Fibroblast of villous mesenchyme (primary cell): ENCODE data around the gene MEF2D. TPM values are rescaled to one million over a fixed set of nuclear protein-coding genes. Genes with fewer than 3 reads are reported as not detected.

Experiments
- DNase-seq: peaks from one replicate; pipeline ENCODE4 v3.0.0-alpha.2; 2010; ENCODE audit warnings: low read depth
- H3K4me3 ChIP-seq: 2 replicates; pipeline ENCODE4 v1.5.1; 2011; ENCODE audit warnings: low read depth, mild to moderate bottlenecking, low read length
- total RNA-seq: library from RNA; depleted of rRNA; stranded (reverse); fragments of >200 nt; gene quantifications from 2 replicates; pipeline ENCODE4 v1.2.3, GENCODE V29; 2012
- TF ChIP-seq, protein P1 (sequence below): IDR thresholded peaks from 2 replicates; pipeline ENCODE4 v1.5.1; 2012; ENCODE audit warnings: low read depth, mild to moderate bottlenecking, low read length; ENCODE audit not compliant: insufficient read depth

Gene MEF2D
- total RNA-seq, 1 donor = 10.8 TPM

DNA sequence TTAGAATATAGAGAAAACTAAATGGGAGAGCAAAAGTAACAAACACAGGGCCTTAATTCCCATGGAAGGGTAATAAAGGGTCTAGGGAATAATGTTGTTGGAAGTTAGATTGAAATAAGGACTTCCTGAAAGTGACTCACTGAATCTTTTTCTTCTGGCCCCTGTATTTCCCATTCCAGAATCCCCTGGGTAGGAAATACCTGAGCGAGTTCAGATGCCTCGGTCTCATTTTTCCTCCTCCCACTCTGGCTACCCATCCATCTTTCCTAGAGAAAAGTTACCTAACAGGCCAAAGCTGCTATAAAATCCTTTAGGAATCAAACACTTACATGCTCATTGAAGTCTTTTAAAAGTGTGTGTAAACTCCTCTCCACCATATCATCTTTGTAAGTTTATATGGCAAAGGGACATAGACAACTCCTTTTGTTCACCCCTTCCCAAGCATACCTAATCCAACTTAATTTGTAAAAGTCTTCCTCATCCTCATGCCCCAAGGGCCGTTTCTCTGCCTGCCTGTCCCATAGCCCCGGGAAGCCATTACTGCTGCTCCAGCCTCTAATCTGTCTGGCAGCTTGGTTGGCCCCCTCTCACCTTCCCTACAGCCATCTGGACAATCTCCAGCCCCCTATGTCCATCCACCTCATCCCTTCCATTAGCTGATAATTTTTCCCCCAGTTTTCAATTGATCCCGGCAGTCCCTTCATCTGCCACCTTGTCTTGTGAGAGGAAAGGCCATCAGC, 3.3 kb upstream of the MEF2D start:
- DNase-seq = no peak
- no peak overlapping the region for H3K4me3 ChIP-seq
- TF ChIP-seq, protein P1, sequence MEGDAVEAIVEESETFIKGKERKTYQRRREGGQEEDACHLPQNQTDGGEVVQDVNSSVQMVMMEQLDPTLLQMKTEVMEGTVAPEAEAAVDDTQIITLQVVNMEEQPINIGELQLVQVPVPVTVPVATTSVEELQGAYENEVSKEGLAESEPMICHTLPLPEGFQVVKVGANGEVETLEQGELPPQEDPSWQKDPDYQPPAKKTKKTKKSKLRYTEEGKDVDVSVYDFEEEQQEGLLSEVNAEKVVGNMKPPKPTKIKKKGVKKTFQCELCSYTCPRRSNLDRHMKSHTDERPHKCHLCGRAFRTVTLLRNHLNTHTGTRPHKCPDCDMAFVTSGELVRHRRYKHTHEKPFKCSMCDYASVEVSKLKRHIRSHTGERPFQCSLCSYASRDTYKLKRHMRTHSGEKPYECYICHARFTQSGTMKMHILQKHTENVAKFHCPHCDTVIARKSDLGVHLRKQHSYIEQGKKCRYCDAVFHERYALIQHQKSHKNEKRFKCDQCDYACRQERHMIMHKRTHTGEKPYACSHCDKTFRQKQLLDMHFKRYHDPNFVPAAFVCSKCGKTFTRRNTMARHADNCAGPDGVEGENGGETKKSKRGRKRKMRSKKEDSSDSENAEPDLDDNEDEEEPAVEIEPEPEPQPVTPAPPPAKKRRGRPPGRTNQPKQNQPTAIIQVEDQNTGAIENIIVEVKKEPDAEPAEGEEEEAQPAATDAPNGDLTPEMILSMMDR = no peak

DNA sequence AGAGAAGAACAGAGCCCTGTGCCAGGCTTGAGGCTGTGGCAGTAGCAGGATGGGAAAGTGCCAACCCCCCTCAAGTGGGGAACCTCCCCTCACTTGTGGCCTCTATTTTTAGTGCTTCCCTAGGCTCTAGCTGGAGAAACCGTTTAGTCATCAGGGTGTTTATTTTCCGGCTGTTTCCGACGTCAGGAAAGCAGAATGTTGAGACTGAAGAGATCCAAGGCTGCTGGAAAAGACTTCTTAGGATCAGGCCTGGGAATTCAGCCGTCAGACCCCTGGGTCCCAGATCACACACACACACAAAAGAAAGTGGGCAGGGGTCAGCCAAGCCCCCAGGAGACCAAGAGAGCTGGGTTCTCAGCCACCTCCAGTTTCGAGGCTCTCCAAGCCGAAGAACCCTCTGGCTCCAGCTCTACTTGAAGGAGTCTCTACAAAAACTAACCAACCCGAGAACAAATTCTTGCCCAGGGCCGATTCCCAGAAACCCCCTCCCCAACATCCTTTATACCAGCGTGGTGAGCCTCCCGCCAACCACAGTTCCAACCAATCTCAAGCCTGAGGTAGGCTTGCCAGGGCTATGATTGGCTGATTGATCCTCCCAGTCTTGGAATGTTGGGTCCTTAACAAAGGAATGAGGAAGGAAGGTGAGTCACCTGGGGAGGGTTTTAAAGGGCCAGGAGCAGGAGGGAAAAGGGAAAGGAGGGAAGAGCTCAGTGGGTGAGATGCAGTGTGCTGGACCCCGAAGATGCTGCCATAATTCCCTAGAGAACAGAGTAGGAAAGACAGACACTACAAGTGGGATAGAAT, 2.5 kb upstream of the MEF2D start:
- peak; percentile 98 for DNase-seq
- H3K4me3 ChIP-seq = peak overlapping the region; percentile 28
- TF ChIP-seq, protein P1 = no peak

DNA sequence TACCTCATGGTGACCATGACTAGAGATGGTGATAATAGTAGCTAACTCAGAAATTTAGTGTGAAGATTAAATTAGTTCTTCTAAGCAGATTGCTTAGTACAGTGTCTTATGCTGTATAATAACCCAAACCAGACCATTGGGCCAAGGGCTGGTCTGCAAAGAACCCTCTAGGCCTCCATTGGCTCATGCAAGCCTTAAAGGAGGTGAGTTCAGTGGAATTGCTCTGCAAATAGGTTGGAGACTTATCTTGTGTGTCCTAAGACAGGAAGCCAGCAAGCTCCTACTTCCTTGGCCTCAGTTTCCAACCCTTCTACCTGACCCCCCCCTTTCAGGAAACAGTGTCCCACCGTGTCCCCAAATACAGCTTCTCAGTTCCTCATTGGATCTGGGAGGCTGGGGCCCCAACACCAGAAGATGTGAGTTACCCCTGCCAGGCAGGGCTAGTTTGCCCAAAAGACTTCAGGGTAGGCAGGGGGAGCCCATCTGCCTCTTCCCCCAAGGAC, 1.9 kb upstream of the MEF2D start:
- TF ChIP-seq, protein P1 = no peak
- H3K4me3 ChIP-seq = no peak overlapping the region
- DNase-seq = no peak

DNA sequence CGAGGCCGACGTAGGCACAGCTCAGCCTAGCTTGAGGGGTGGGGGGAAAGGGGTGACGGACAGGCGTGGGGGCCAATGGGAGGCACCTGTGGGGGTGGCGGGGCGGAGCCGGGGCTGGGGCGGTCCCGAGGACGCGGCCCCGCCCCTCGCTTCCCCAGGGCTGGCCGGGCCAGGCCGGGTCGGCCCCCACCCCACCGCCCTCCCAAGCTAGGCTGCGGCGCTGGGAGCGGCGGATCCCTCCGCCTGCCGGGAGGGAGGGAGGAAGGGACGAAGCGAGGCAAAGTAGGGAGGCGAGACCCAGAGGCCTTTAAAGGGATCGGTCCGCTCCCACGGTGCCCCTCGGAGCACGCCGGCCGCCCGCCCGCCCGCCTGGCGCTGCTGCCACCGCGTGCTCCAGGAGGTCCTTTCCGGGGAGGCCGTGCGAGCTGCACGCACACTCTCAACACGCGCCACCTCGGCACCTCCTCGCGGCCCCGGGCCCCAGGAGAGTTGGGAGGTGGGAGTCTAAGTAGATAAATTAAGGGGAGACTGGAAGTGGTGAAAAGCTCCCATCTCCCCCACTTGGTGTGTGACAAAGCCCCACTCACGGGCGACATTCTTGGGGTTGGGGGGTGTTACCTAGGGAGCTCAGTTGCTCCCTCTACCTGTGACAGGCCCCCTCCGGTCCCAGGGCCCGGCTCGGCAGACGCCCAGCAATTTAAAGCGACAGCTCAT, 375 bp upstream of the MEF2D start:
- peak overlapping the region; percentile 80 for H3K4me3 ChIP-seq
- peak; percentile 97 for DNase-seq
- TF ChIP-seq, protein P1 = peak; percentile 37

DNA sequence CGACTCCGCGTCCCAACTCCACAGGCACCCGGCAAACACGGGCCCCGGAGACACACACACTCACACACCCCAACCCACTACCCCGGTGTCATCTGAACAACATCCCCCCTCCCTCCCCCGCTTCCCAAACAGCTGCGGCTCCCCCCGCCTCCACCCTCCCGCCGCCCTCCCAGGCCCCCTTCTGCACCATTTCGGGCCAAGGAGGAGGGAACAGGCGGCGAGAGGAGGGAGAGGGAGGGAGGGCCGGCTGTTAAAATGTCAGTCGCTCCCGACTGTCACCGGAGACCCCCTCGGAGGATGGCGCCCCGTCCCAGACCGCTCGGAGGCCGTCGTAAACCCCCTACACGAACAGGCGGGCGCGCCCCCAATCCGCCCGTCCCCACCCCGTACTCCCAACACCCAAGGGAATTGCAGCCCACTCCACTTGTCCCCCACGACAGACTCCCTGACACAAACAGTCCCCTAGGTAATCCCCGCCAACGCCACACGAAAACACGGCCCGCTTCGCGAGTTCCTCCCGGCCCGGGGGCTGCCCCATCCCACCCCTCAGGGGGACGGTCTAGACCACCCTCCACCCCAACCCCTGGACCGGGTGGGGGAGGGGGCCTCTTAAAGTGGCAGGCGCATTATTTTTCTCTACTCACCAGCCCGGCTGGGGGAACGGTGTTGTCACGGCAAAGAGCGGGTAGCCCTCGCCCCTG, 583 bp downstream of the MEF2D start:
- TF ChIP-seq, protein P1 = no peak
- peak; percentile 68 for DNase-seq
- H3K4me3 ChIP-seq = peak overlapping the region; percentile 80

DNA sequence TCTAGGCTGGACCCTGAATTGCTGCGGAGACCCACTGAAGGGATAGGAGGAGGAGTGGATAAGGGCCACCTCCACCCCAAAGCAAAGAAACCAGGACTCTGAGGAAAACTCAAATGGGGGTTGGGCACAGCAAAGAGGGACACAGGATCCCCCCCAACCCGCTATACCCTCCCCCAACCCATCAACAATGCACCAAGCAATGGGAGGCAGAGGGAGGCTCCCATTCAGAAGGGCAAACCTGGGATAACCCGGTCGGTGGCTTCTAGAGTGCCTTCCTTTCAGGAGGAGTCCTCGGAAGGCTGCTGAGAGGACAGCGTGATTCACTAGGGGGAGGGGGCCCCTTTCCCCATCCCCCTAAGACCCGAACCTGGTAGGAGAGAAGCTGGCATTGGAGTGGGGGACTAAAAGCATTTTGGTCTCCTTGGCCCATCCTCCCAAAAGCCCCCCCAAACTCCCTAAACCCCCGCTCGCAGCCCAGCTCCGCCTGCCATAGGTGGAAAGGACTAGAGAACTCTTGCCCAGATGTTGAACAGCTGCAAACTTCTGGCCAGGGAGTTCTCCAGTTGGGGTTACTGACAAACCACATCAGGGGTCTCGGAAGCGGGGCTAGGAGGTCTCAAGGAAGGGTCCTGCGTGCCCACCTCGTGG, 1.3 kb downstream of the MEF2D start:
- TF ChIP-seq, protein P1 = no peak
- H3K4me3 ChIP-seq = peak overlapping the region; percentile 80
- no peak for DNase-seq
